ENCODE results near the gene LUZP2. TPM values are rescaled to one million over a fixed set of nuclear protein-coding genes. Genes with fewer than 3 reads are reported as not detected.

Gene LUZP2
- total RNA-seq, 3 donors from 2014 or later = not detected

- no peak for DNase-seq
- peaks cover 1% of the 10 kb centered on the region for H3K9me3 Mint-ChIP-seq
- H3K4me1 Mint-ChIP-seq (ENCODE audit: low read depth) = no peaks in the 10 kb centered on the region
- H3K27me3 Mint-ChIP-seq (ENCODE audit: low read depth) = no peaks in the 10 kb centered on the region
- no peaks in the 10 kb centered on the region for H3K36me3 Mint-ChIP-seq (ENCODE audit: insufficient read depth)
- ATAC-seq = no peak
- no peak overlapping the region for H3K4me3 Mint-ChIP-seq
These were observed 92.2 kb downstream of the LUZP2 start for GRCh38 chr11:24589064-24589463.

GRCh38 chr11:24591283-24591682 is 94.4 kb downstream of the LUZP2 start:
- DNase-seq (no peak), ATAC-seq (no peak)
- H3K27me3 Mint-ChIP-seq (ENCODE audit: low read depth) = no peaks in the 10 kb centered on the region
- H3K4me3 Mint-ChIP-seq = no peak overlapping the region
- H3K9me3 Mint-ChIP-seq = peaks cover 4% of the 10 kb centered on the region
- H3K4me1 Mint-ChIP-seq (ENCODE audit: low read depth) = no peaks in the 10 kb centered on the region
- H3K36me3 Mint-ChIP-seq (ENCODE audit: insufficient read depth) = no peaks in the 10 kb centered on the region

DNA sequence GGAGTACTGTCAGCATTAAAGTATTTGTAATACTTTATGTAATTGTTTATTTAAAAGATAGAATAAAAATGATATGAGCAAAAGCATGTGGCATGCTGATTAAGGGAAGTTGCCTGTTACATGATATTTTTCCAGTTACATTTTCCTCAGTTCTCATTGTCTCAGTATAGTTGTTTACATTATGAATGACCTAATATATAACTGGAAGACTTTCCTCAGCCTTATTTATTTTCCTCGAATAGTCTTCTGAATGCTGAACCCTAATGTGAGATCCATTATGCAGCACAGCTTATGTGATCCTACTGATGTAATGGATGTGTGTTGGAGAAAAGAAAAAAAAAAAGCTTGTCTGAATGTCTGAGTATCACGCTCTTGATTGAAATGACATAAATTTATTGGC is 95.5 kb downstream of the LUZP2 start:
- H3K4me3 Mint-ChIP-seq = no peak overlapping the region
- no peak for DNase-seq
- no peaks in the 10 kb centered on the region for H3K36me3 Mint-ChIP-seq (ENCODE audit: insufficient read depth)
- H3K4me1 Mint-ChIP-seq (ENCODE audit: low read depth) = no peaks in the 10 kb centered on the region
- H3K27me3 Mint-ChIP-seq (ENCODE audit: low read depth) = no peaks in the 10 kb centered on the region
- no peak for ATAC-seq
- H3K9me3 Mint-ChIP-seq = peaks cover 4% of the 10 kb centered on the region

GRCh38 chr11:24593332-24593731 is 96.5 kb downstream of the LUZP2 start:
- Mint-ChIP-seq H3K9me3 (peaks cover 4% of the 10 kb centered on the region), H3K27me3 (ENCODE audit: low read depth) (no peaks in the 10 kb centered on the region), H3K4me1 (ENCODE audit: low read depth) (no peaks in the 10 kb centered on the region), H3K4me3 (no peak overlapping the region), H3K36me3 (ENCODE audit: insufficient read depth) (no peaks in the 10 kb centered on the region)
- no peak for ATAC-seq
- no peak for DNase-seq

DNA sequence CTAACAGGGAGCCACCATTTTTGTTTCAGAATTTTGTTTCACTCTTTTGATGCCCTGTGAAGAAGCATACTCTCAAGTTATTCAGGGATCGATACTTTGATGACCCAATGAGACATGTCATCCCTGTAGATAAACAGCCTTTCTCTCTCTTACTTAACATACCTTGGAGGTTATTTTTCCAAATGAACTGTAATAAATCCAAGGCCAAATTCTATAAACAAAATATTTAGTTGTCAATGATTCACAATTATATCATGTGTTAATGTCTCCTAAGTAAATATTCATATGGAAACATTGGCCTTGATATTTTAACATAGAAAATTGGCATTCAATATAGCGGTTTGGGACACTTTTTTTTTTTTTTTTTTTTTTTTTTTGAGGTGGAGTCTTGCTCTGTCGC is 97.5 kb downstream of the LUZP2 start:
- Mint-ChIP-seq H3K4me3 (no peak overlapping the region), H3K27me3 (ENCODE audit: low read depth) (no peaks in the 10 kb centered on the region), H3K36me3 (ENCODE audit: insufficient read depth) (no peaks in the 10 kb centered on the region), H3K4me1 (ENCODE audit: low read depth) (no peaks in the 10 kb centered on the region), H3K9me3 (peaks cover 4% of the 10 kb centered on the region)
- DNase-seq (no peak), ATAC-seq (no peak)

GRCh38 chr11:24598641-24599040 is 101.8 kb downstream of the LUZP2 start:
- H3K36me3 Mint-ChIP-seq (ENCODE audit: insufficient read depth) = no peaks in the 10 kb centered on the region
- no peaks in the 10 kb centered on the region for H3K27me3 Mint-ChIP-seq (ENCODE audit: low read depth)
- peaks cover 4% of the 10 kb centered on the region for H3K9me3 Mint-ChIP-seq
- DNase-seq (no peak), ATAC-seq (no peak)
- no peak overlapping the region for H3K4me3 Mint-ChIP-seq
- no peaks in the 10 kb centered on the region for H3K4me1 Mint-ChIP-seq (ENCODE audit: low read depth)

DNA sequence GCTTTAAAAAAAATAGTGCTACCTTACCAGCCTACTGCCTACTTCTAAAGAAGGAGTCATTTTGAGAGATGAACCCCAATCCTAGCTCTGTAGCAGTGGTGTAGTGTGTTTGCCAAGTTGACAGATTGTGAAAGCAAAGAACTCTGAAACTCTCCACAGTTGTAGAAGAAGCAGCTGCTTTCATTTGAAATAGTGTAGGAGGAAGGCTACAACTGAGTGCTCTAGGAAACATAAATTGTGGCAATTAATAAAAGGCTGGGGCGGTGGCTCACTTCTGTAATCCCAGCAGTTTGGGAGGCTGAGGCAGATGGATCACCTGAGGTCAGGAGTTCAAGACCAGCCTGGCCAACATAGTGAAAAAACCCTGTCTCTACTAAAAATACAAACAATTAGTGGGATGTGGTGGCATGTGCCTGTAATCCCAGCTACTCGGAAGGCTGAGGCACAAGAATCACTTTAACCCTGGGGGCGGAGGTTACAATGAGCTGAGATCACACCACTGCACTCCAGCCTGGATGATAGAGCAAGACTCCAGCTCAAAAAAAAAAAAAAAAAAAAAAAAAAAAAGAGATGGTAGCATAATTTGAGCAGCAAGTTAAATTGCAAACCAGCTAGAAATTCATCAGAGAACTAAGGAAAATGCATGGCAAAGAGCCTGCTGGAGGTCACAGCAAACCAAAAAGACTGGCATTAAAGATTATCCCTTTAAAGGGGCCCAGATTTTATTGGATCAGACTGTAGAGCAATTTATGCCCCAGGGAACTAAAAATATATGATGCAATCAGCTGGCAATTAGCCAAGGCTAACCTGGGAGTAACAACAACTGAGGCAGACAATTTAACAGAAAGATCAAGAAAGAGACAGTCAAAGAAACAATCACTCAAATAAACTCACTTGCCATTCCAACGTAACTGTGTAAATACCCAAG is 112.6 kb downstream of the LUZP2 start:
- H3K4me1 Mint-ChIP-seq (ENCODE audit: low read depth) = no peaks in the 10 kb centered on the region
- H3K36me3 Mint-ChIP-seq (ENCODE audit: insufficient read depth) = no peaks in the 10 kb centered on the region
- peaks cover 8% of the 10 kb centered on the region for H3K9me3 Mint-ChIP-seq

GRCh38 chr11:24615451-24616160 is 118.8 kb downstream of the LUZP2 start:
- DNase-seq (no peak), ATAC-seq (no peak)
- H3K9me3 Mint-ChIP-seq = peaks cover 8% of the 10 kb centered on the region
- H3K4me3 Mint-ChIP-seq = no peak overlapping the region
- H3K36me3 Mint-ChIP-seq (ENCODE audit: insufficient read depth) = no peaks in the 10 kb centered on the region
- no peaks in the 10 kb centered on the region for H3K4me1 Mint-ChIP-seq (ENCODE audit: low read depth)
- no peaks in the 10 kb centered on the region for H3K27me3 Mint-ChIP-seq (ENCODE audit: low read depth)

More for the DNA sequence above, 112.6 kb downstream of the LUZP2 start:
- H3K4me3 Mint-ChIP-seq = no peak overlapping the region
- DNase-seq (no peak), ATAC-seq (no peak)
- no peaks in the 10 kb centered on the region for H3K27me3 Mint-ChIP-seq (ENCODE audit: low read depth)

DNA sequence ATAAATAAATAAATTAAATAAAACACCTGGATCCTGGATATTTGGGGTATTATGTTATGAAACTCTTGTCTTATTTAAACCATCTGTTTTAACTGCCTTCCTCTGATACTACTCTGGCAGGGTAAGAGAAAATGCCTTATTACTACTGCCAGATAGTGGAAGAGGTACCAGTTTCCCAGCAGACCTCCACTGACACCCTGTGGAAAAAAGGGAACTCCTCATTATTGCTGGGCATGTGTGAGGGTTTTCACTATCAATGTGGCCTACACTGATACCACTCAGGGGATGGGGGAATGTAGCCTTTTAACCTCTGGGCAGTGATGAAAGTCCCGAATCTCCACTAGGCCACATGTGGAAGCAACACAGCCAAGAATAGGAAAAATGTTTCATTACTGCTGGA is 121.0 kb downstream of the LUZP2 start:
- H3K9me3 Mint-ChIP-seq = peaks cover 2% of the 10 kb centered on the region
- H3K4me3 Mint-ChIP-seq = no peak overlapping the region
- DNase-seq (no peak), ATAC-seq (no peak)
- no peaks in the 10 kb centered on the region for H3K4me1 Mint-ChIP-seq (ENCODE audit: low read depth)
- no peaks in the 10 kb centered on the region for H3K36me3 Mint-ChIP-seq (ENCODE audit: insufficient read depth)
- H3K27me3 Mint-ChIP-seq (ENCODE audit: low read depth) = no peaks in the 10 kb centered on the region

GRCh38 chr11:24619900-24620299 is 123.0 kb downstream of the LUZP2 start:
- no peaks in the 10 kb centered on the region for H3K27me3 Mint-ChIP-seq (ENCODE audit: low read depth)
- no peaks in the 10 kb centered on the region for H3K36me3 Mint-ChIP-seq (ENCODE audit: insufficient read depth)
- H3K4me1 Mint-ChIP-seq (ENCODE audit: low read depth) = no peaks in the 10 kb centered on the region
- DNase-seq (no peak), ATAC-seq (no peak)
- no peak overlapping the region for H3K4me3 Mint-ChIP-seq
- peaks cover 3% of the 10 kb centered on the region for H3K9me3 Mint-ChIP-seq

DNA sequence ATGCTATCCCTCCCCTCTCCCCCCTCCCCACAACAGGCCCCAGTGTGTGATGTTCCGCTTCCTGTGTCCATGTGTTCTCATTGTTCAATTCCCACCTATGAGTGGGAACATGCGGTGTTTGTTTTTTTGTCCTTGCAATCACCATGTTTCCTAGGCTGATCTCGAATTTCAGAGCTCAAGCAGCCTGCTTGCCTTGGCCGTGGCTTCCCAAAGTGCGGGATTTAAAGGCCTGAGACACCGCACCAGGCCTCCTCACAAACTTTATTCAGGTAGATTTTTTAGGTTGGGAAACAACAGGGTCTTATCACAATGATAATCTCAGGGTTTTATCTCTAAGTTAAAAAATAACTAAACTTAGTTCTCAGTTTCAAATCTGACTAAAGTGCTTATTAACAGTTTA is 125.4 kb downstream of the LUZP2 start:
- Mint-ChIP-seq H3K4me3 (no peak overlapping the region), H3K4me1 (ENCODE audit: low read depth) (no peaks in the 10 kb centered on the region), H3K36me3 (ENCODE audit: insufficient read depth) (no peaks in the 10 kb centered on the region), H3K27me3 (ENCODE audit: low read depth) (no peaks in the 10 kb centered on the region), H3K9me3 (peaks cover 11% of the 10 kb centered on the region)
- no peak for ATAC-seq
- DNase-seq = no peak

DNA sequence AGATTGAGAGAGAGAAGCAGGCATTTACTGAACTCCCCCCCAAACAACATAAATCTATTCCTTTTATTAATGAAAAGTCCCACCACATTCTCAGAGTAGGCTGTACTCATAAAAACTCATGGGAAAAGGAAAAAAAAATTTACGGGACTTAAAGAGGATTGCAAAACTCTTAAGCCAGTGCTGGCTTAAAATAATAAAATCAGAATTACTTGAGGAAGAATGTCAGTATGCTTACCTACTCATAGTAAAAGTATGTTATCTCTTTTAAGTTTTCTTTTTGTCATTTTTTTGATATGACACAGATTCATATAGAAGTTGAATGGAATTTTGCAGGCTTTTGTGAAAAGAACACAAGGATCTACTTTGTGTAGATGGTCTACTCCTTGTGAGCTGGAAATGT is 126.3 kb downstream of the LUZP2 start:
- no peak overlapping the region for H3K4me3 Mint-ChIP-seq
- peaks cover 11% of the 10 kb centered on the region for H3K9me3 Mint-ChIP-seq
- ATAC-seq (no peak), DNase-seq (no peak)
- no peaks in the 10 kb centered on the region for H3K27me3 Mint-ChIP-seq (ENCODE audit: low read depth)
- no peaks in the 10 kb centered on the region for H3K4me1 Mint-ChIP-seq (ENCODE audit: low read depth)
- no peaks in the 10 kb centered on the region for H3K36me3 Mint-ChIP-seq (ENCODE audit: insufficient read depth)

DNA sequence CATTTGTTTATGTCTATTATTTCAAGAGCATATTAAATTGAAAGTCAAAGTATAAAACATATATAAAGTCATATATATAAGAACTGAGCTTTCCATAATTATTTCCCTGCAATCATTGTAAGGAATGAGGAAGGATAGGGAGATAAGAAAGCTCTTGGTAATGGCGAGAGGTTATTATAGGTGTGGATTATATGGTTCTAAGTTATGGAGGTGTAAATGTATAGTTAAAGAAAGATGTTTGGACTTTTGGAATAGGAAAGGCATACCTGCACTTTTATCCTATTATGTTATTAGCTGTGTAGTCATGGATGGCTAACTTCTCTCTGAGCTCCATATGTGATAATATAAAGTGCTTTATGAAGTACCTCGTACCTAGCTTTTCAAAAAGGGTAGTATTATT is 127.6 kb downstream of the LUZP2 start:
- no peak for DNase-seq
- H3K27me3 Mint-ChIP-seq (ENCODE audit: low read depth) = no peaks in the 10 kb centered on the region
- peaks cover 11% of the 10 kb centered on the region for H3K9me3 Mint-ChIP-seq
- no peak overlapping the region for H3K4me3 Mint-ChIP-seq
- no peaks in the 10 kb centered on the region for H3K4me1 Mint-ChIP-seq (ENCODE audit: low read depth)
- H3K36me3 Mint-ChIP-seq (ENCODE audit: insufficient read depth) = no peaks in the 10 kb centered on the region
- no peak for ATAC-seq

DNA sequence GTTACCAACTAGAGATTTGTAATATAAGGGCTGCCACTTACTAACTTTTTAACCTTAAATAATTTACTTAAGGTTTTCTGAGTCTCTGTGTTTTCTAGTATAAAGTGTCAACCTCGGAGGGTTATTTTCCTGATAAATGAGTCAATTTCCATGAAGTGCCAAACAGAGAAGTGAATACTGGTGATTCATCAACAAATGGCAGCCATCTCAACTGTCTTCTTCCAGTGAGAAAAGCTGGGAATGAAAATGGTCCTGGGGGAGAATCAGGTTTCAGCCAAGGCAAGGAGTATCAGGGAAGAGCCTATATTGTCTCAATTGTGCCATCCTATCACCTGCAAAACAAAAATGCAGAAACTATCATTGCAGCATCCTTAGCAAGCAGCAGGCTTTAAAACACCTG is 129.1 kb downstream of the LUZP2 start:
- ATAC-seq = no peak
- no peak for DNase-seq
- Mint-ChIP-seq H3K4me3 (no peak overlapping the region), H3K27me3 (ENCODE audit: low read depth) (no peaks in the 10 kb centered on the region), H3K36me3 (ENCODE audit: insufficient read depth) (no peaks in the 10 kb centered on the region), H3K9me3 (peaks cover 14% of the 10 kb centered on the region), H3K4me1 (ENCODE audit: low read depth) (no peaks in the 10 kb centered on the region)

DNA sequence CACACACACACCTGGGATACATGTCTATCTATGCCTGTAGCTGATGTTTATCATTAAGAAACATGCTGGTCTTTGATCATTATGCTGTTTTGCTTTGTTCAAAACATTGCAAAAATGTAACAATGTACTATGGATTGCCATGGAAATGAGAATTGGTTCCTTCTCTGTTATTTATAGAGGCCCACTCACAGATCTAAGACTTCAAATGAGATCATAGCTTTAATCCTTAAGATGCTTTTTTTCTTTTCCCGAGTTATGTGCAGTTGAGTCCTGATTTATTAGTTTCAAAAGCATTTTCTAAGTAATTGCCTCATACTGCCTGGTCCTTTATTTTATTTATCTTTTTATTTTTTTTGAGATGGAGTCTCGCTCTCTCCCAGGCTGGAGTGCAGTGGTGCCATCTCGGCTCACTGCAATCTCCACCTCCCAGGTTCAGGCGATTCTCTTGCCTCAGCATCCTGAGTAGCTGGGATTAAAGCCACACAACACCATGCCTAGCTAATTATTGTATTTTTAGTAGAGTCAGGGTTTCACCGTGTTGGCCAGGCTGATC is 131.4 kb downstream of the LUZP2 start:
- H3K4me3 Mint-ChIP-seq = no peak overlapping the region

More for the DNA sequence above, 131.4 kb downstream of the LUZP2 start:
- Mint-ChIP-seq H3K9me3 (peaks cover 16% of the 10 kb centered on the region), H3K36me3 (ENCODE audit: insufficient read depth) (no peaks in the 10 kb centered on the region), H3K4me1 (ENCODE audit: low read depth) (no peaks in the 10 kb centered on the region), H3K27me3 (ENCODE audit: low read depth) (no peaks in the 10 kb centered on the region)
- no peak for DNase-seq
- ATAC-seq = no peak

Data from activated T-cell treated with anti-CD3 and anti-CD28 coated beads, Interleukin-2, amount 50 U/mL, for 4 hours (primary cell).